ENCODE results near the gene DGKG. TPM values are rescaled to one million over a fixed set of nuclear protein-coding genes. Genes with fewer than 3 reads are reported as not detected.

DGKG gene
- total RNA-seq, 3 donors from 2014 or later = 0.59 to 2.3 (median 2.1) TPM

DNA sequence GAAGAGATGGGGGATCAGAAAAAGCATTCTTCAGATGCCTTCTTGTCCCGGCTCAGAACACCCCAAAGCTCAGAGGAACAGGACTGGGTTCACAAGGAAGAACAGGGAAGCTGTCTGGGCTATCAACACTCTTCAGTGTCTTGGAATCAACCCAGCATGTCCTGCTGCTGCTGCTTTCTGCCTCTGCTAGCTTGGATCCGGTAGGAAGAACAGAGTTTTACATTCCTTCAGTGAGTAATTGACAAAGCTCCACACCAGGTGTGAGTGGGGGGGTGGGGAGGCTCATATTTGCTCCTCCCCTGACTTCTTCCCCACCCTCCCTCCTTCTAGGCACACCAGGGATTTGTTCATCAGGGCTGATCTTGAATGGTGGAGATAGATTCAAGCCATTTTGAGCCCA lies 240.1 kb downstream of the DGKG start:
- H3K4me1 ChIP-seq = no peaks in the 10 kb centered on the region
- H3K27ac ChIP-seq = no peak overlapping the region
- DNase-seq (ENCODE audit: low spot score in 2 of 2) = no peak
- no peak overlapping the region for H3K4me3 ChIP-seq
- TF ChIP-seq, protein P1, sequence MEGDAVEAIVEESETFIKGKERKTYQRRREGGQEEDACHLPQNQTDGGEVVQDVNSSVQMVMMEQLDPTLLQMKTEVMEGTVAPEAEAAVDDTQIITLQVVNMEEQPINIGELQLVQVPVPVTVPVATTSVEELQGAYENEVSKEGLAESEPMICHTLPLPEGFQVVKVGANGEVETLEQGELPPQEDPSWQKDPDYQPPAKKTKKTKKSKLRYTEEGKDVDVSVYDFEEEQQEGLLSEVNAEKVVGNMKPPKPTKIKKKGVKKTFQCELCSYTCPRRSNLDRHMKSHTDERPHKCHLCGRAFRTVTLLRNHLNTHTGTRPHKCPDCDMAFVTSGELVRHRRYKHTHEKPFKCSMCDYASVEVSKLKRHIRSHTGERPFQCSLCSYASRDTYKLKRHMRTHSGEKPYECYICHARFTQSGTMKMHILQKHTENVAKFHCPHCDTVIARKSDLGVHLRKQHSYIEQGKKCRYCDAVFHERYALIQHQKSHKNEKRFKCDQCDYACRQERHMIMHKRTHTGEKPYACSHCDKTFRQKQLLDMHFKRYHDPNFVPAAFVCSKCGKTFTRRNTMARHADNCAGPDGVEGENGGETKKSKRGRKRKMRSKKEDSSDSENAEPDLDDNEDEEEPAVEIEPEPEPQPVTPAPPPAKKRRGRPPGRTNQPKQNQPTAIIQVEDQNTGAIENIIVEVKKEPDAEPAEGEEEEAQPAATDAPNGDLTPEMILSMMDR (IDR thresholded peaks at IDR 0.05) = no peak
- TF ChIP-seq POLR2A (IDR thresholded peaks at IDR 0.05) (no peak), POLR2AphosphoS5 (IDR thresholded peaks at IDR 0.05) (no peak)
- H3K36me3 ChIP-seq = no peaks in the 10 kb centered on the region
- H3K27me3 ChIP-seq = no peaks in the 10 kb centered on the region
- no peaks in the 10 kb centered on the region for H3K9me3 ChIP-seq
- intact Hi-C loops (cut with DNase I; ENCODE audit: low total_unique reads) = no loop called here

DNA sequence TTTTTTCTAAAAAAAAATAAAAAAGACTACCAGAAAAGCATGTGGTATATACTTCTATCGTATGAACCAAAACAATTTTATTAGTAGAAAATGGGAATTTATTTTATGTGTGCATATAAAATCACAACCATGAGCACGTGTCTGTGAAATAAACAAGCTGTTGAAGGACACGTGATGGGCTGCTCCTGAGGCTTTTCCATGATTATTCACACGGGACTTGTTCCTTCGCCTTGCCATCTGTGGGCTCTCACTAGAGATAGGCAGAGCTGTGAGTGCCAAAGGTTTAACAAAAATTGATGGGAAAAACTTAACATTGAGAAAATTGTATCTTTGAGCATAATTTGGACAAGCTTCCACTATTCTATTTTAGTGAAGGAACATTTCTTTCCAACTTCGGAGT lies 240.8 kb downstream of the DGKG start:
- Histone ChIP-seq H3K9me3 (no peaks in the 10 kb centered on the region), H3K36me3 (no peaks in the 10 kb centered on the region), H3K27ac (no peak overlapping the region), H3K27me3 (no peaks in the 10 kb centered on the region), H3K4me3 (no peak overlapping the region), H3K4me1 (no peaks in the 10 kb centered on the region)
- intact Hi-C loops (cut with DNase I; ENCODE audit: low total_unique reads) = no loop called here
- TF ChIP-seq, protein P1 (IDR thresholded peaks at IDR 0.05) = no peak
- TF ChIP-seq POLR2A (IDR thresholded peaks at IDR 0.05) (no peak), POLR2AphosphoS5 (IDR thresholded peaks at IDR 0.05) (no peak)
- DNase-seq (ENCODE audit: low spot score in 2 of 2) = no peak

DNA sequence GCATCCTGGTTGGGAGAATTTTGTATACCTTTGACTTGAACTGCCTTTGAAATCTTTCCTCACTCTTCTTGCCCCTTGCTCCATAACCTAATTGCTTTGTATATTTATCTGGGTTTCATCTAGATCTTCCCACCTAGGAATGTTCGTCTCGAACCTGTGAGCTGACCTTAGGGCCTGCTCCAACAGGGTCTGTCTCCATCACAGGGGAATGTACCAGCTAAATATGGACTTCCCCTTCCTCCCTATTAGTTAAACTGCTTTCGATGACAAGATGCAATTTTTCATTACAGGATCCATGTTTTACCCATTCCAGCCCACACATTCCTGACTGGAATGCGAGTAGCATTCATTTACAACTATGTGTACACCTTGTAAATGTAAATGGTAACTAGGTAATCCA lies 242.5 kb downstream of the DGKG start:
- intact Hi-C loops (cut with DNase I; ENCODE audit: low total_unique reads) = no loop called here
- H3K4me1 ChIP-seq = no peaks in the 10 kb centered on the region

DNA sequence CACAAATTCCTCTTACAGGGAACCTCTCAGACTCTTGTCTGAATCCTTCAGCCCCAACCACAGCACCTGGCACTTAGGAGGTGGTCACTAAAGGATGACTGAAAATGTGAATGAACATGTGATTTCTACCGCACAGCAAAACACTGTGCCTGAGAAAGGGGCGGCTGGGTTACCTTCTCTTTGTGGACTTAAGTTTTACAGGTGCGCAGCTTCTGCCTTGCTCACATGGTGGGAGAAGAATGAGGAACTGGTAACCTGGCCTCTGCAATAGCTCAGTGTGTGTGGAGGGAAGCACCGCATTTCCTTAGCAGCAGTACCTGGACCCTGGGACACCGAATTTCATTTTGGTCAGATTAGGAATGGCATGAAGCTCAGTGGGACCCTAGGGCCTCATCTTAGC lies 243.3 kb downstream of the DGKG start:
- Histone ChIP-seq H3K4me1 (no peaks in the 10 kb centered on the region), H3K9me3 (no peaks in the 10 kb centered on the region), H3K27me3 (no peaks in the 10 kb centered on the region), H3K27ac (no peak overlapping the region), H3K36me3 (no peaks in the 10 kb centered on the region), H3K4me3 (no peak overlapping the region)
- no peak for DNase-seq (ENCODE audit: low spot score in 2 of 2)
- TF ChIP-seq, protein P1 (IDR thresholded peaks at IDR 0.05) = no peak
- intact Hi-C loops (cut with DNase I; ENCODE audit: low total_unique reads) = no loop called here

More for the DNA sequence above, 242.5 kb downstream of the DGKG start:
- no peaks in the 10 kb centered on the region for H3K9me3 ChIP-seq
- H3K27ac ChIP-seq = no peak overlapping the region
- H3K27me3 ChIP-seq = no peaks in the 10 kb centered on the region
- H3K4me3 ChIP-seq = no peak overlapping the region
- H3K36me3 ChIP-seq = no peaks in the 10 kb centered on the region
- no peak for DNase-seq (ENCODE audit: low spot score in 2 of 2)
- TF ChIP-seq POLR2A (IDR thresholded peaks at IDR 0.05) (no peak), POLR2AphosphoS5 (IDR thresholded peaks at IDR 0.05) (no peak)
- TF ChIP-seq, protein P1 (IDR thresholded peaks at IDR 0.05) = no peak

DNA sequence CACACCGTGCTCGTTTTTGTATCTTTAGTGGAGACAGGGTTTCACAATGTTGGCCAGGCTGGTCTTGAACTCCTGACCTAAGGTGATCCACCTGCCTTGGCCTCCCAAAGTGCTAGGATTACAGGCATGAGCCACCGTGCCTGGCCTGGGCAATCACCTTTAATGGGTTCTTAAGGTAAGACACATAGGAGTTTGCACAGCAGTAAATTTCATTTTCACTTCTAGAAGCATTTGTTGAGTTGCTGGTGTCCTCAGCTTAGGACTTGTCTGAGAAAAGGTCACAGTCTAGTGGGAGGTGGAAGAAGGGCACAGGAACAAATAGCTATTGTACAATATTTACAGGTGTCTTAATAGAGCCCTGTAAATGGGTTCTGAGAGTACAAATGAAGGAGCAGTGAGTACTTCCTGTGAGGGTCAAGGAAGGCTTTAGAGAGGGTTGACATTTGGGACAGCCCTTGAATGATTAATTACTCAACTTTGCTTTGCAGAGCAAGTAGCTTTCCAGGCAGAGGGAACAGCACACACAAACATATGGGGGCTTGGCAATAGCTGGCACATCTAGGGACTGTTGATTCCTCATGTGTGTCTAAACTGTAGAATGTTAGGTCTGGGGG lies 244.4 kb downstream of the DGKG start:
- intact Hi-C loops (cut with DNase I; ENCODE audit: low total_unique reads) = no loop called here
- Histone ChIP-seq H3K36me3 (no peaks in the 10 kb centered on the region), H3K9me3 (no peaks in the 10 kb centered on the region), H3K27ac (no peak overlapping the region), H3K4me1 (no peaks in the 10 kb centered on the region), H3K27me3 (peaks cover 0 to 1% of the 10 kb centered on the region in 2 donors), H3K4me3 (no peak overlapping the region)
- no peak for DNase-seq (ENCODE audit: low spot score in 2 of 2)
- no peak for TF ChIP-seq POLR2A (IDR thresholded peaks at IDR 0.05)
- TF ChIP-seq, protein P1 (IDR thresholded peaks at IDR 0.05) = no peak
- no peak for TF ChIP-seq POLR2AphosphoS5 (IDR thresholded peaks at IDR 0.05)

All from breast epithelium (tissue), 4 donors.